ENCODE measurements around the gene TTYH2. TPM values are rescaled to one million over a fixed set of nuclear protein-coding genes. Genes with fewer than 3 reads are reported as not detected.

Gene TTYH2
- total and polyA plus RNA-seq, 7 donors, result 0.89 to 16.4 (median 5.1) TPM

DNA sequence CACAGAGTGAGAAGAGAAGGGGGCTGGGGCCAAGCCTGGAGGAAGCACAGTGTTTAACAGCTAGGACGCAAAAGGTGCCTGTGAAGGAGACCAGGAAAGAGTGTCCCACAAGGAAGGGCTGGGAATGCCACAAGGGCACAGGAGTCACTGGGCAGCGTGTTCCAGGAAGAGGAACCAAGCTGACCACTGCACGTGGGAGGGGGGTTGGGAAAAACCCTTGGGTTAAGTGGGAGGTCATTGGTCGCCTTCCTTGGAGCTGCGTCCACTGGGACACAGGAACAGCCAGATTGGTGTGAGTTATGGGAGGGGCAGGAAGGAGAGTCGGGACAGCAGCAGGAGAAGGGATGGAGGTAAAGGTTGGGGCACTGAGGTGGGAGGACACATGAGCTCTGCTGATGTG, 12.9 kb downstream of the TTYH2 start:
- peaks cover 0 to 41% of the 10 kb centered on the region in 2 donors for H3K36me3 ChIP-seq (ENCODE audit: insufficient read depth in 1 of 2, low read depth in 1 of 2)
- intact Hi-C loops (cut with DNase I), result no loop called here
- TF ChIP-seq, protein P1, sequence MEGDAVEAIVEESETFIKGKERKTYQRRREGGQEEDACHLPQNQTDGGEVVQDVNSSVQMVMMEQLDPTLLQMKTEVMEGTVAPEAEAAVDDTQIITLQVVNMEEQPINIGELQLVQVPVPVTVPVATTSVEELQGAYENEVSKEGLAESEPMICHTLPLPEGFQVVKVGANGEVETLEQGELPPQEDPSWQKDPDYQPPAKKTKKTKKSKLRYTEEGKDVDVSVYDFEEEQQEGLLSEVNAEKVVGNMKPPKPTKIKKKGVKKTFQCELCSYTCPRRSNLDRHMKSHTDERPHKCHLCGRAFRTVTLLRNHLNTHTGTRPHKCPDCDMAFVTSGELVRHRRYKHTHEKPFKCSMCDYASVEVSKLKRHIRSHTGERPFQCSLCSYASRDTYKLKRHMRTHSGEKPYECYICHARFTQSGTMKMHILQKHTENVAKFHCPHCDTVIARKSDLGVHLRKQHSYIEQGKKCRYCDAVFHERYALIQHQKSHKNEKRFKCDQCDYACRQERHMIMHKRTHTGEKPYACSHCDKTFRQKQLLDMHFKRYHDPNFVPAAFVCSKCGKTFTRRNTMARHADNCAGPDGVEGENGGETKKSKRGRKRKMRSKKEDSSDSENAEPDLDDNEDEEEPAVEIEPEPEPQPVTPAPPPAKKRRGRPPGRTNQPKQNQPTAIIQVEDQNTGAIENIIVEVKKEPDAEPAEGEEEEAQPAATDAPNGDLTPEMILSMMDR (IDR thresholded peaks at IDR 0.05), result no peak
- no peak overlapping the region for H3K4me3 ChIP-seq
- no peak for ATAC-seq
- H3K4me1 ChIP-seq, result no peaks in the 10 kb centered on the region
- no peak overlapping the region for H3K27ac ChIP-seq
- no peaks in the 10 kb centered on the region for H3K9me3 ChIP-seq
- no peak for DNase-seq
- WGBS, 3 donors, result 67 to 76% (median 70%) methylated on average over 6 of the region's 6 CpGs
- no peaks in the 10 kb centered on the region for H3K27me3 ChIP-seq (ENCODE audit: insufficient read depth in 3 of 3, low read length in 2 of 3)

DNA sequence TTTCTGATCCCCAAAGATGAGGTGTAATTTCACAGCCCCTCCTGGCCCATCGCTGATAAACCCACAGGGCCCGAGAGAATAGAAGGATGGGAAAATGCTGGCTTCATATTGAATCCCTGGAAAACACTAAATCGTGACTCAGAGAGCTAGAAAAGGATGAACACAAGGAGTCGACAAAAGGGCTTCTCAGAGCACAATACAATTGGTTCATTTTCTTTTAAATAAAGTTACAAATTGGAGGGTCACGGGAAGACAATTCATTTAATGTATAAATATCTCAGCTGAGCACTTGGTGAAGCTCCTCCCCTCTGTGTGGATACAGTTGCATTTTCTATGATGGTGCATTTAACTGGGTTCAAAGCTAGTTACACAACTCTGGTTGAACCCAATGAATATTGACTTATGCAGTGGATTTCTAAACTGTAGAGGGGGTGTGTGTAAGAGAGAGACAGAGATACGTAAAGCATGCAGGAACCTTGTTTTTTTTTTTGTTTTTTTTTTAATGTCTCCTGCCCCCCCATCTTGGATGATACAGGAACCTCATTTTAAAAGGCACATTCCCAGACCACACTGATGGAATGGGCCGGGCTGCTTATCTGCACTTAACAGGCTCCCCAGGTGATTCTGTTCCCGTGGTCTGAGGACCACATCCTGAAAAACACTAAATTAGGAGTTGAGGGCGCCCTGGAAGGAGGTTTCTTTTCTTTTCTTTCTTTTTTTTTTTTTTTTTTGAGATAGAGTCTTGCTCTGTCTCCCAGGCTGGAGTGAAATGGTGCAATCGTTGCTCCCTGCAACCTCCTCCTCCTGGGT, 14.1 kb downstream of the TTYH2 start:
- Histone ChIP-seq H3K4me3 (no peak overlapping the region), H3K9me3 (no peaks in the 10 kb centered on the region), H3K4me1 (no peaks in the 10 kb centered on the region), H3K27ac (no peak overlapping the region), H3K27me3 (ENCODE audit: insufficient read depth in 3 of 3, low read length in 2 of 3) (no peaks in the 10 kb centered on the region), H3K36me3 (ENCODE audit: insufficient read depth in 1 of 2, low read depth in 1 of 2) (peaks cover 0 to 50% of the 10 kb centered on the region in 2 donors)
- no peak for DNase-seq
- intact Hi-C loops (cut with DNase I), result no loop called here
- no peak for ATAC-seq
- TF ChIP-seq, protein P1 (IDR thresholded peaks at IDR 0.05), result no peak
- WGBS, 3 donors, result 79 to 84% (median 80%) methylated on average over 10 of the region's 10 CpGs

DNA sequence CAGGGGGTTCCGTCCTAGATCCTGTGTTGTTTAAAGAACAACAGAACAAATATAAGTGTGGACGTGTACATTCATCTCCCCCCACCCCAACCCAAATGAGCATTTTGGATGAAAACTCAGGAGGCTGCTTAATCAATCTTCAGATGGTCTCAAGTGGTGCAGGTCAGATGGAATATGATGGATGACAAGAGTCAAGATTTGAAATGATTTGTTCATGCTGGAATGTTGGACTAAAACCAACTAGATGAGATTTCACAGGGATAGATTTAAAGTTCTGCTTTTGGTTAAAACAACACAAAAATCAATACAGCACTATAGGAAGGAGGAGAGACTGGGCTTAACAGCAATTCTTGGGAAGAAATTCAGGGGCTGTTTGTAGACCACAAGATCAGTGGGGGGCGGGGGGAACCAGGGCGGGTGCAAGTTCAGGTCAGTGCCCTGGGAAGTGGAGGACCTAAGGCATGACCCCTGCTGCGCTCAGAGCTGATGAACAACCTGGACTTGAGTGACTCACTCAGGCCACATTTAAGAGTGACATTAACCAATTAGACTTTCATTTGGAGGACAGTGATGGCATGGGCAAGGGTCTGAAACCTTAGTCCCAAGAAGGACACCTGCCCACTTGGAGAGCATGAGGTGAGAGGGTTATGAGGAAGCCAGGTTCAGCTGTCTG, 15.1 kb downstream of the TTYH2 start:
- WGBS, 3 donors, result 89 to 96% (median 93%) methylated on average over 5 of the region's 5 CpGs
- peaks cover 0 to 41% of the 10 kb centered on the region in 2 donors for H3K36me3 ChIP-seq (ENCODE audit: insufficient read depth in 1 of 2, low read depth in 1 of 2)
- TF ChIP-seq, protein P1 (IDR thresholded peaks at IDR 0.05), result no peak

DNA sequence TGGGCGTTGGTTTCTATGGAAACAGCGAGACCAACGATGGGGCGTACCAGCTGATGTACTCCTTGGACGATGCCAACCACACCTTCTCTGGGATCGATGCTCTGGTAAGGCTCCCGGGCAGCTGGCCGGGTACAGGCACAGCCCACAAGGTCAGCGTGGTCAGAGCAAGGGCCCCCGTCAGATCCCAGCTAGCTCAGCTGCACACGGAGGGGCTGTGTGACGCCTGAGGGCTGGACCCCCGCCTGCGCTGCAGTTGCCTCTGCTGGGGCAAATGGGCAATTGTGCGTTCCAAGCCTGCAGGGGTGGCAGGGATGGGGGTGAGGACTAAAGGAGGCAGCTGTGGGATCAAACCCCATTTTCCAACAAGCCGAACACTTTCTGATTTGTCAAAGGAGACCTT, 17.5 kb downstream of the TTYH2 start:
- Histone ChIP-seq H3K9me3 (no peaks in the 10 kb centered on the region), H3K4me1 (peaks cover 11% of the 10 kb centered on the region), H3K27ac (no peak overlapping the region), H3K4me3 (no peak overlapping the region), H3K36me3 (ENCODE audit: insufficient read depth in 1 of 2, low read depth in 1 of 2) (peaks cover 0 to 30% of the 10 kb centered on the region in 2 donors), H3K27me3 (ENCODE audit: insufficient read depth in 3 of 3, low read length in 2 of 3) (no peaks in the 10 kb centered on the region)
- no peak for DNase-seq
- ATAC-seq, result no peak
- TF ChIP-seq, protein P1 (IDR thresholded peaks at IDR 0.05), result no peak
- 86 to 90% (median 88%) methylated on average over 16 of the region's 16 CpGs for WGBS, 3 donors
- intact Hi-C loops (cut with DNase I), result no loop called here

More for the DNA sequence above, 15.1 kb downstream of the TTYH2 start:
- ATAC-seq (no peak), DNase-seq (no peak)
- Histone ChIP-seq H3K4me3 (no peak overlapping the region), H3K4me1 (no peaks in the 10 kb centered on the region), H3K9me3 (no peaks in the 10 kb centered on the region), H3K27ac (no peak overlapping the region), H3K27me3 (ENCODE audit: insufficient read depth in 3 of 3, low read length in 2 of 3) (no peaks in the 10 kb centered on the region)
- intact Hi-C loops (cut with DNase I), result no loop called here
